Parietal lobe (tissue), 2 donors: ENCODE results near the gene TRAK2. TPM values are rescaled to one million over a fixed set of nuclear protein-coding genes. Genes with fewer than 3 reads are reported as not detected.

Source experiments
- small RNA-seq: library from RNA; depleted of rRNA; stranded (forward); fragments of <200 nt; gene quantifications from one replicate; pipeline ENCODE3, GENCODE V24; 2014; ENCODE audit warnings: low replicate concordance
- total RNA-seq: library from RNA; depleted of rRNA; stranded (reverse); fragments of >200 nt; gene quantifications from one replicate; pipeline ENCODE4 v1.2.3, GENCODE V29; 2014

Gene TRAK2, protein sequence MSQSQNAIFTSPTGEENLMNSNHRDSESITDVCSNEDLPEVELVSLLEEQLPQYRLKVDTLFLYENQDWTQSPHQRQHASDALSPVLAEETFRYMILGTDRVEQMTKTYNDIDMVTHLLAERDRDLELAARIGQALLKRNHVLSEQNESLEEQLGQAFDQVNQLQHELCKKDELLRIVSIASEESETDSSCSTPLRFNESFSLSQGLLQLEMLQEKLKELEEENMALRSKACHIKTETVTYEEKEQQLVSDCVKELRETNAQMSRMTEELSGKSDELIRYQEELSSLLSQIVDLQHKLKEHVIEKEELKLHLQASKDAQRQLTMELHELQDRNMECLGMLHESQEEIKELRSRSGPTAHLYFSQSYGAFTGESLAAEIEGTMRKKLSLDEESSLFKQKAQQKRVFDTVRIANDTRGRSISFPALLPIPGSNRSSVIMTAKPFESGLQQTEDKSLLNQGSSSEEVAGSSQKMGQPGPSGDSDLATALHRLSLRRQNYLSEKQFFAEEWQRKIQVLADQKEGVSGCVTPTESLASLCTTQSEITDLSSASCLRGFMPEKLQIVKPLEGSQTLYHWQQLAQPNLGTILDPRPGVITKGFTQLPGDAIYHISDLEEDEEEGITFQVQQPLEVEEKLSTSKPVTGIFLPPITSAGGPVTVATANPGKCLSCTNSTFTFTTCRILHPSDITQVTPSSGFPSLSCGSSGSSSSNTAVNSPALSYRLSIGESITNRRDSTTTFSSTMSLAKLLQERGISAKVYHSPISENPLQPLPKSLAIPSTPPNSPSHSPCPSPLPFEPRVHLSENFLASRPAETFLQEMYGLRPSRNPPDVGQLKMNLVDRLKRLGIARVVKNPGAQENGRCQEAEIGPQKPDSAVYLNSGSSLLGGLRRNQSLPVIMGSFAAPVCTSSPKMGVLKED
- 51.6 TPM for total RNA-seq

GRCh38 chr2:201451292-201452057 is at the start of gene TRAK2, which contains the start of gene STRADB:
Gene TRAK2, minus strand, starts transcription at chr2:201451458. Its CDS starts 30,951 bp downstream, at chr2:201420507.
Gene STRADB, plus strand, starts transcription at chr2:201451740. Its CDS starts 3,101 bp downstream, at chr2:201454841.

GRCh38 chr2:201357221-201357620 is 94.0 kb downstream of the TRAK2 start, which contains the start of gene FLACC1:
Gene FLACC1, minus strand, starts transcription at chr2:201357345. Its CDS starts 5,941 bp downstream, at chr2:201351404.

Small RNA genes lying within 50 kb of the gene (small RNA-seq; reads per million reads assigned to genes)
- gene RF00019, result not detected

Other genes starting within 250 kb of the TRAK2 start
- 0.63 TPM for gene CASP8, start 190.9 kb downstream of the TRAK2 start, total RNA-seq
- gene FLACC1, start 94.1 kb downstream of the TRAK2 start, total RNA-seq, result 2.5 TPM
- 74.2 TPM for gene STRADB, start 282 bp upstream of the TRAK2 start, total RNA-seq
- 40.7 TPM for gene TMEM237, start 192.0 kb upstream of the TRAK2 start, total RNA-seq
- gene MPP4, start 247.2 kb upstream of the TRAK2 start, total RNA-seq, result 0.63 TPM